HCT116 (cell line): ENCODE results near the gene RPL11. TPM values are rescaled to one million over a fixed set of nuclear protein-coding genes. Genes with fewer than 3 reads are reported as not detected.

Experiments
- ATAC-seq: fragments of 200-7000 bp; cut with Tn5 transposase; 2 replicates; pipeline ENCODE4 v1.9.1; 2020; ENCODE audit warnings: mild to moderate bottlenecking, moderate library complexity
- BruUV-seq: library from RNA; stranded (reverse); fragments of 400-500 nt; replicated peaks from 2 replicates; lab custom pipeline; 2021; lab: Mats Ljungman, UMichigan
- CTCF ChIA-PET: fragments of 300-600 bp; sonication (Branson Sonifier 250); formaldehyde crosslinking; loops from one replicate; lab custom pipeline; 2021; ENCODE audit warnings: antibody characterized with exemption; lab: Charles Lee
- POLR2A ChIA-PET: fragments of 300-600, 350-600 bp; sonication (Branson Sonifier 250); formaldehyde crosslinking; loops from one replicate; lab custom pipeline; 2021; ENCODE audit warnings: antibody characterized with exemption; lab: Charles Lee
- RAD21 ChIA-PET, 2 experiments: fragments of 300-600 bp; sonication (Branson Sonifier 250); formaldehyde crosslinking; loops; one replicate each; lab custom pipeline; 2023; ENCODE audit warnings: low total read pairs in 2 of 2; ENCODE audit not compliant: uncharacterized antibody in 2 of 2, unreplicated experiment in 2 of 2, low non-redundant PET in 1 of 2; lab: Charles Lee
- DNase-seq: peaks from one replicate; pipeline ENCODE4 v3.0.0-alpha.2; 2010; ENCODE audit warnings: low read depth, low spot score
- H2AFZ ChIP-seq: fragments of 200-600 bp; shearing (Covaris generic), sonication (generic); 2 replicates; pipeline ENCODE4 v1.6.1; 2017; ENCODE audit warnings: low read depth, mixed run types, mixed read lengths, antibody characterized with exemption, low read length; ENCODE audit not compliant: poor library complexity, severe bottlenecking
- H3K27ac ChIP-seq: 2 replicates; pipeline ENCODE4 v1.5.1; 2012; ENCODE audit warnings: low read depth, low read length
- H3K27me3 ChIP-seq: fragments of 200-600 bp; sonication (generic); 2 replicates; pipeline ENCODE4 v1.6.1; 2016; ENCODE audit warnings: mixed run types, low read length, mixed read lengths; ENCODE audit not compliant: insufficient read depth
- H3K36me3 ChIP-seq, 2 experiments: fragments of 200-500 bp in 1 of 2; fragments of 200-600 bp in 1 of 2; sonication (Bioruptor generic) in 1 of 2; sonication (generic) in 1 of 2; 2 replicates each; pipeline versions ENCODE4 v1.5.1 to v1.6.1; 2014 to 2016; ENCODE audit warnings: low read length in 2 of 2, inconsistent platforms in 1 of 2, mixed read lengths in 1 of 2, mixed run types in 1 of 2; ENCODE audit not compliant: insufficient read depth in 2 of 2, control insufficient read depth in 1 of 2
- H3K4me1 ChIP-seq, 2 experiments: fragments of 200-600 bp in 1 of 2; sonication (generic) in 1 of 2; 2 replicates each; pipeline versions ENCODE4 v1.5.1 to v1.6.1; 2012 to 2017; ENCODE audit warnings: low read length in 2 of 2, inconsistent platforms in 1 of 2, mild to moderate bottlenecking in 1 of 2, mixed read lengths in 1 of 2, mixed run types in 1 of 2, moderate library complexity in 1 of 2; ENCODE audit not compliant: insufficient read depth in 2 of 2, control insufficient read depth in 1 of 2
- H3K4me2 ChIP-seq: fragments of 200-600 bp; sonication (generic); 2 replicates; pipeline ENCODE4 v1.6.1; 2017; ENCODE audit warnings: mixed run types, low read length, mixed read lengths
- H3K4me3 ChIP-seq, 2 experiments: fragments of 200-600 bp in 1 of 2; sonication (generic) in 1 of 2; replicated peaks in 1 of 2; 2 replicates each; pipeline ENCODE4 v1.5.1; 2011 to 2016; ENCODE audit warnings: low read length in 2 of 2, control low read depth in 1 of 2, low read depth in 1 of 2, mild to moderate bottlenecking in 1 of 2, mixed read lengths in 1 of 2, mixed run types in 1 of 2
- H3K79me2 ChIP-seq: fragments of 200-600 bp; sonication (generic); 2 replicates; pipeline ENCODE4 v1.6.1; 2017; ENCODE audit warnings: mild to moderate bottlenecking, mixed run types, low read length, moderate library complexity, mixed read lengths; ENCODE audit not compliant: insufficient read depth
- H3K9ac ChIP-seq: fragments of 200-600 bp; sonication (generic); 2 replicates; pipeline ENCODE4 v1.6.1; 2016; ENCODE audit warnings: low read length, mixed read lengths
- H3K9me2 ChIP-seq: fragments of 200-600 bp; sonication (generic), shearing (Covaris generic); 2 replicates; pipeline ENCODE4 v1.6.1; 2017; ENCODE audit warnings: mixed run types, mild to moderate bottlenecking, moderate library complexity; ENCODE audit not compliant: insufficient read depth
- H3K9me3 ChIP-seq, 2 experiments: fragments of 200-500 bp in 1 of 2; fragments of 200-600 bp in 1 of 2; sonication (Bioruptor generic) in 1 of 2; sonication (generic) in 1 of 2; 2 replicates each; pipeline ENCODE4 v1.6.1; 2014 to 2017; ENCODE audit warnings: low read length in 2 of 2, mixed read lengths in 2 of 2, inconsistent platforms in 1 of 2, low read depth in 1 of 2, mild to moderate bottlenecking in 1 of 2, mixed run types in 1 of 2, moderate library complexity in 1 of 2; ENCODE audit not compliant: control insufficient read depth in 1 of 2, insufficient read depth in 1 of 2
- H4K20me1 ChIP-seq: fragments of 200-600 bp; sonication (generic), shearing (Covaris generic); 2 replicates; pipeline ENCODE4 v1.6.1; 2017; ENCODE audit warnings: mixed run types, mild to moderate bottlenecking, moderate library complexity; ENCODE audit not compliant: insufficient read depth
- CEBPB ChIP-seq: IDR thresholded peaks from 2 replicates; pipeline ENCODE4 v1.6.1; 2012; ENCODE audit warnings: low read depth
- EGR1 ChIP-seq: IDR thresholded peaks from 2 replicates; pipeline ENCODE4 v1.6.1; 2012; ENCODE audit warnings: low read depth
- ELF1 ChIP-seq: IDR thresholded peaks from 2 replicates; pipeline ENCODE4 v1.6.1; 2012; ENCODE audit warnings: low read depth, borderline replicate concordance
- EZH2phosphoT487 ChIP-seq: fragments of 200-600 bp; IDR thresholded peaks from 2 replicates; pipeline ENCODE4 v1.6.1; 2018; ENCODE audit warnings: antibody characterized with exemption, borderline replicate concordance
- FOSL1 ChIP-seq: IDR thresholded peaks from 2 replicates; pipeline ENCODE4 v1.6.1; 2012; ENCODE audit warnings: low read depth
- JUND ChIP-seq: IDR thresholded peaks from 2 replicates; pipeline ENCODE4 v1.6.1; 2012
- POLR2AphosphoS5 ChIP-seq: IDR thresholded peaks from 2 replicates; pipeline ENCODE4 v1.6.1; 2011; ENCODE audit warnings: mild to moderate bottlenecking, low read depth, low read length, moderate library complexity
- TCF7L2 ChIP-seq: IDR thresholded peaks from 2 replicates; pipeline ENCODE4 v1.7.0; 2011; ENCODE audit warnings: borderline replicate concordance, inconsistent platforms; ENCODE audit not compliant: insufficient read depth, insufficient read length; ENCODE audit errors: extremely low read depth
- YY1 ChIP-seq: IDR thresholded peaks from 2 replicates; pipeline ENCODE4 v1.6.1; 2011; ENCODE audit warnings: low read length, low read depth, moderate library complexity, mild to moderate bottlenecking; ENCODE audit not compliant: insufficient replicate concordance; ENCODE audit errors: extremely low read depth
- ZFX ChIP-seq: fragments of 450-650 bp; IDR thresholded peaks from 2 replicates; pipeline ENCODE4 v1.6.1; 2017
- intact Hi-C: fragments of 100-400 bp; cut with micrococcal nuclease; formaldehyde crosslinking; loops from 2 replicates; pipeline ENCODE4 v1.10.0; 2022
- total RNA-seq: library from RNA; stranded (reverse); gene quantifications from one replicate; pipeline ENCODE4 v1.2.1, GENCODE V29; 2021; ENCODE audit not compliant: unreplicated experiment
- TF ChIP-seq, protein P1 (sequence below): IDR thresholded peaks from 2 replicates; pipeline ENCODE4 v1.6.1; 2012
- TF ChIP-seq, protein P2 (sequence below): IDR thresholded peaks from 2 replicates; pipeline ENCODE4 v1.6.1; 2011; ENCODE audit warnings: mild to moderate bottlenecking, low read length, moderate library complexity; ENCODE audit not compliant: insufficient replicate concordance; ENCODE audit errors: extremely low read depth

The RPL11 gene
- total RNA-seq, 1 experiment from 2014 or later = 1,262 TPM

DNA sequence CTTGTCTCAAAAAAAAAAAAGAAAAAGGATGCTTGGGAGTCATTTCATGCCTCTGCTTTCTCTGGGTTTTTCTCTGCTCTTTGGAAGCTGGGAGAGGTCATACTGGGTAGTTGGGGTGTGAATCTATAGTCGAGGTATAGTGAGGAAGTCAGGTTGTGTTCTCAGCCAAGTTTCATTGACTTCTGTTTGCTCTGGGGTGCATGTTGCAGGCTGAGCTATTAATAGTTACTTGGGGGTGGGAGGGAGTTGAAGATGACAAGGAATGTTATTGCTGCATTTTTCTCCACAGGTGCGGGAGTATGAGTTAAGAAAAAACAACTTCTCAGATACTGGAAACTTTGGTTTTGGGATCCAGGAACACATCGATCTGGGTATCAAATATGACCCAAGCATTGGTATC lies 2.8 kb downstream of the RPL11 start:
- Histone ChIP-seq H3K27ac (no peak overlapping the region), H3K79me2 (peaks cover 78% of the 10 kb centered on the region), H3K4me3 (no peak overlapping the region), H4K20me1 (peaks cover 58% of the 10 kb centered on the region), H2AFZ (no peak overlapping the region), H3K9ac (no peak overlapping the region), H3K36me3 (peaks cover 67 to 75% of the 10 kb centered on the region in 2 experiments), H3K4me1 (peaks cover 4 to 29% of the 10 kb centered on the region in 2 experiments; a peak in 3 of 4 replicates), H3K4me2 (peak overlapping the region; percentile 85; the same call in 1 of the 2 replicates), H3K9me2 (no peaks in the 10 kb centered on the region), H3K9me3 (no peaks in the 10 kb centered on the region), H3K27me3 (no peaks in the 10 kb centered on the region)
- RAD21 ChIA-PET = no interaction called here
- CTCF ChIA-PET = no interaction called here
- POLR2A ChIA-PET = no interaction called here
- intact Hi-C loops = no loop called here
- no TSS peak for BruUV-seq
- DNase-seq (no peak), ATAC-seq (no peak)
- TF ChIP-seq YY1 (no peak), POLR2AphosphoS5 (0 out of 2 replicates have a peak, but pooled peaks have one; percentile 1)

DNA sequence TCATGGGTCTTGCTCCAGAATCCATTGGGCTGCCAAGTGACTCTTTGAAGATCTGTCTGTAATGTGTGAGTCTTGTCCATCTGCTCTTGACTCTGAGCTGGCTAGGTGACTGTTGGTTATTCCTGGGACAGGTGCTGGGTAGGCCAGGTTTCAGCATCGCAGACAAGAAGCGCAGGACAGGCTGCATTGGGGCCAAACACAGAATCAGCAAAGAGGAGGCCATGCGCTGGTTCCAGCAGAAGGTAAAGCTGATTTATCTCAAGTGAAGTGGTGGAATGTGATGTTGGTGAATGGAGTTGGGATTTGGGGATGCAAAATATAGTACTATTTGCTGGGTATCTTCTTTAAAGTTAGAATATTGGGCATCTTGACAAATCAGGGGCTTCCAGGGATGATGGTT lies 4.1 kb downstream of the RPL11 start:
- no peaks in the 10 kb centered on the region for H3K9me2 ChIP-seq
- no peak for ATAC-seq
- intact Hi-C loops = no loop called here
- H2AFZ ChIP-seq = no peak overlapping the region
- no peak overlapping the region for H3K4me2 ChIP-seq
- no peak for DNase-seq
- POLR2A ChIA-PET = no interaction called here
- no peak for TF ChIP-seq EZH2phosphoT487
- TF ChIP-seq JUND = no peak
- TF ChIP-seq ELF1 = no peak
- no peak for TF ChIP-seq TCF7L2
- TF ChIP-seq FOSL1 = no peak
- TF ChIP-seq EGR1 = no peak
- TF ChIP-seq, protein P1, sequence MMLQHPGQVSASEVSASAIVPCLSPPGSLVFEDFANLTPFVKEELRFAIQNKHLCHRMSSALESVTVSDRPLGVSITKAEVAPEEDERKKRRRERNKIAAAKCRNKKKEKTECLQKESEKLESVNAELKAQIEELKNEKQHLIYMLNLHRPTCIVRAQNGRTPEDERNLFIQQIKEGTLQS = no peak
- TF ChIP-seq, protein P2, sequence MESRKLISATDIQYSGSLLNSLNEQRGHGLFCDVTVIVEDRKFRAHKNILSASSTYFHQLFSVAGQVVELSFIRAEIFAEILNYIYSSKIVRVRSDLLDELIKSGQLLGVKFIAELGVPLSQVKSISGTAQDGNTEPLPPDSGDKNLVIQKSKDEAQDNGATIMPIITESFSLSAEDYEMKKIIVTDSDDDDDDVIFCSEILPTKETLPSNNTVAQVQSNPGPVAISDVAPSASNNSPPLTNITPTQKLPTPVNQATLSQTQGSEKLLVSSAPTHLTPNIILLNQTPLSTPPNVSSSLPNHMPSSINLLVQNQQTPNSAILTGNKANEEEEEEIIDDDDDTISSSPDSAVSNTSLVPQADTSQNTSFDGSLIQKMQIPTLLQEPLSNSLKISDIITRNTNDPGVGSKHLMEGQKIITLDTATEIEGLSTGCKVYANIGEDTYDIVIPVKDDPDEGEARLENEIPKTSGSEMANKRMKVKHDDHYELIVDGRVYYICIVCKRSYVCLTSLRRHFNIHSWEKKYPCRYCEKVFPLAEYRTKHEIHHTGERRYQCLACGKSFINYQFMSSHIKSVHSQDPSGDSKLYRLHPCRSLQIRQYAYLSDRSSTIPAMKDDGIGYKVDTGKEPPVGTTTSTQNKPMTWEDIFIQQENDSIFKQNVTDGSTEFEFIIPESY = no peak
- no peak for TF ChIP-seq ZFX
- no peak for TF ChIP-seq CEBPB
- TF ChIP-seq, all 23 proteins: peak for 0
- ChIA-PET RAD21 (no interaction called here), CTCF (no interaction called here)
- H3K4me1 ChIP-seq = peaks cover 4 to 29% of the 10 kb centered on the region in 2 experiments; a peak in 3 of 4 replicates
- no peaks in the 10 kb centered on the region for H3K27me3 ChIP-seq
- H3K36me3 ChIP-seq = peaks cover 73 to 87% of the 10 kb centered on the region in 2 experiments
- no peak overlapping the region for H3K4me3 ChIP-seq
- peaks cover 67% of the 10 kb centered on the region for H4K20me1 ChIP-seq
- no TSS peak for BruUV-seq
- H3K79me2 ChIP-seq = peaks cover 91% of the 10 kb centered on the region
- no peak overlapping the region for H3K27ac ChIP-seq
- H3K9me3 ChIP-seq = no peaks in the 10 kb centered on the region
- H3K9ac ChIP-seq = no peak overlapping the region
